ENCODE data around the gene SP100.
"Not testable (repeated sequence)": the region's sequence is repeated elsewhere in the genome, so short reads cannot be mapped to it uniquely, and the experiment has no call there.

The SP100 gene

DNA sequence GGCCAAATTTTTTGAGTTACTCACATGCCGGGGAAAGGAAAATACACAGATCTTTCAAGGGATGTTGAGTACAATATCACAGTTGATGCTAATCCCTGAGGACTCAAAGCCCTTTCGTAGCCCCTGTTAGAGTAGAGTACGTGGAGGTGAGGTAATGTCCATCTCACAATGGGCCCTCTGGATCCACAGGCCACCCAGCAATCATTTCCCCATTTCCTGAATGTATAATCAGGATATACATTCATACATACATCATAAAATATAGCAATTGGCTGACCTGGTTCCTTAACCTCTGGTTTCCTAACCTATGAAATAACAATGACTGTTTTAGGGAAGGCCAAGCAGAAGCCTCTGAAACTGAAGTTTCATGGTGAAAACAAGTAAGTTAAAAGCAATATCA lies 10.2 kb upstream of the SP100 start:
- DNase-seq = no peak
- Histone ChIP-seq H3K4me1 (ENCODE audit: control insufficient read depth, insufficient read depth, low read length, poor library complexity, severe bottlenecking) (no peaks in the 10 kb centered on the region), H3K27ac (ENCODE audit: insufficient read depth, low read length, poor library complexity, severe bottlenecking) (no peak overlapping the region), H3K36me3 (ENCODE audit: control insufficient read depth, insufficient read depth, low read length) (peaks cover 26% of the 10 kb centered on the region), H3K4me3 (ENCODE audit: insufficient read depth, low read depth, low read length, poor library complexity, severe bottlenecking) (no peak overlapping the region), H3K9me3 (ENCODE audit: control insufficient read depth, low read length) (no peaks in the 10 kb centered on the region), H3K27me3 (replicated peaks; ENCODE audit: control insufficient read depth, insufficient read depth, low read length, poor library complexity, severe bottlenecking) (no peaks in the 10 kb centered on the region)

GRCh38 chr2:230408244-230408842 lies 7.7 kb upstream of the SP100 start:
- H3K4me1 ChIP-seq (ENCODE audit: control insufficient read depth, insufficient read depth, low read length, poor library complexity, severe bottlenecking) = peaks cover 16% of the 10 kb centered on the region
- H3K27me3 ChIP-seq (replicated peaks; ENCODE audit: control insufficient read depth, insufficient read depth, low read length, poor library complexity, severe bottlenecking) = no peaks in the 10 kb centered on the region
- no peak for DNase-seq
- H3K27ac ChIP-seq (ENCODE audit: insufficient read depth, low read length, poor library complexity, severe bottlenecking) = no peak overlapping the region
- H3K9me3 ChIP-seq (ENCODE audit: control insufficient read depth, low read length) = no peaks in the 10 kb centered on the region
- H3K36me3 ChIP-seq (ENCODE audit: control insufficient read depth, insufficient read depth, low read length) = peaks cover 16% of the 10 kb centered on the region
- H3K4me3 ChIP-seq (ENCODE audit: insufficient read depth, low read depth, low read length, poor library complexity, severe bottlenecking) = no peak overlapping the region

DNA sequence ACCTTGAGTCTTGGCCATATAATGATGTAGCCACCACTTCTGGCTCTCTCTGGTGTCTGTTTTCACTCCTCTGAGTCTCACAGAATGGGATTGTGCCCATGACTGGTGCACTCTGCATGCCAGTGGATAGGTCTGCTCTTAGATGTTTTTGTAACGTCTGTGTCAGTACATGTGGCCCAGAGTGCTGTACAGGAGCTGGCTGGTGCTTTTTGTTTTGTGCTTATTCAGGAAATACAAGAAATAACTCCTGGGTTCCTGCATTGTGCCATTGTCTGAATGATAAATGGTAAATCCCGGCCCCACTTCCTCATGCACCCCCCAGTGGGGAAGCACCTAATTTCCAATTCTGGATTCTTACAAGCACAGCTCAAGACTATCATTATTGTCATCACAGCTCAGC lies 6.7 kb upstream of the SP100 start:
- H3K36me3 ChIP-seq (ENCODE audit: control insufficient read depth, insufficient read depth, low read length); DNase-seq; H3K27me3 ChIP-seq (replicated peaks; ENCODE audit: control insufficient read depth, insufficient read depth, low read length, poor library complexity, severe bottlenecking); H3K27ac ChIP-seq (ENCODE audit: insufficient read depth, low read length, poor library complexity, severe bottlenecking); H3K9me3 ChIP-seq (ENCODE audit: control insufficient read depth, low read length); H3K4me3 ChIP-seq (ENCODE audit: insufficient read depth, low read depth, low read length, poor library complexity, severe bottlenecking): not testable (repeated sequence)
- H3K4me1 ChIP-seq (ENCODE audit: control insufficient read depth, insufficient read depth, low read length, poor library complexity, severe bottlenecking) = peaks cover 16% of the 10 kb centered on the region

GRCh38 chr2:230410263-230410662 lies 5.7 kb upstream of the SP100 start:
- Histone ChIP-seq H3K4me3 (ENCODE audit: insufficient read depth, low read depth, low read length, poor library complexity, severe bottlenecking) (no peak overlapping the region), H3K27me3 (replicated peaks; ENCODE audit: control insufficient read depth, insufficient read depth, low read length, poor library complexity, severe bottlenecking) (no peaks in the 10 kb centered on the region), H3K4me1 (ENCODE audit: control insufficient read depth, insufficient read depth, low read length, poor library complexity, severe bottlenecking) (peaks cover 19% of the 10 kb centered on the region), H3K27ac (ENCODE audit: insufficient read depth, low read length, poor library complexity, severe bottlenecking) (no peak overlapping the region), H3K36me3 (ENCODE audit: control insufficient read depth, insufficient read depth, low read length) (no peaks in the 10 kb centered on the region), H3K9me3 (ENCODE audit: control insufficient read depth, low read length) (no peaks in the 10 kb centered on the region)
- no peak for DNase-seq

GRCh38 chr2:230410861-230411569 lies 5.0 kb upstream of the SP100 start:
- H3K27me3 ChIP-seq (replicated peaks; ENCODE audit: control insufficient read depth, insufficient read depth, low read length, poor library complexity, severe bottlenecking) = no peaks in the 10 kb centered on the region
- peaks cover 25% of the 10 kb centered on the region for H3K4me1 ChIP-seq (ENCODE audit: control insufficient read depth, insufficient read depth, low read length, poor library complexity, severe bottlenecking)
- no peaks in the 10 kb centered on the region for H3K36me3 ChIP-seq (ENCODE audit: control insufficient read depth, insufficient read depth, low read length)
- H3K27ac ChIP-seq (ENCODE audit: insufficient read depth, low read length, poor library complexity, severe bottlenecking) = peak overlapping the region; percentile 89
- no peak for DNase-seq
- H3K9me3 ChIP-seq (ENCODE audit: control insufficient read depth, low read length) = no peaks in the 10 kb centered on the region
- peak overlapping the region; percentile 97 for H3K4me3 ChIP-seq (ENCODE audit: insufficient read depth, low read depth, low read length, poor library complexity, severe bottlenecking)

DNA sequence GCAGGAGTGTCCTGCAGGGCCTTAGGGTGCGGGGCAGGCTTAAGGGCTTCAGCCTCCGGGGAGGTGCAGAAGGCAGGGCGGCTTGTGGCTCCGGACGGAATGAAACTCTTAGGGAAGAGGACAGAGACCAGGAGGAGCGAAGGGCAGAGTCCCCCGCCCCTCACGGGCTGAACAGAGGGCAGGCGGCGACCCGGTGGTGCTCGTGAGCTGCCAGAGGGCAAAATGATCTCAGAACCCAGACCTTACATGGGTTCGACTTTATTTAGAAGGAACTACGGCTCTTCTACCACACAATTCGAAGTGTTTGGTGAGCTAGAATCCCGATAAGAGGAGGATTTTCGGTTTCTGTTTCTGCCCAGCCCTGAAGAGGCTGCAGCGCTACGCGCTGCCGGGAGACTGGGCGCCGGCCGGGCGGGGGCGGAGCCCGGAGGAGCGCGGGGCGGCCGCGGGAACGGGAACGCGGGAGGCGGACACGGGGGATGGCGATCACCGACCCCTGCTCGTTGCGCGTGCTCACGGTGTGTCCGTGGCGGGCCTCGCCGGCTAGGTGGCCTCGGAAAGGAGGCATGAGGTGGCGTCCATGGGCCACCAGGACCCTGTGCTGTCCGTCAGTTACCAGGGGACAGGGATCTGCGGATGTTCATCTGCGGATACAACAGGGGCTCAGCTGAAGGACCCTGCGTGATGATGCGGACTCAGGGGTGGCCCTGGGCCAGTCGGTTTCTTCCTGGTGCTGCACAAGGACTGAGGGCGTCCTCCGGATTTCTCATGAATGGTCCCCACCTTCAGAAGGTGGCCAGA lies 4.2 kb upstream of the SP100 start:
- Histone ChIP-seq H3K36me3 (ENCODE audit: control insufficient read depth, insufficient read depth, low read length) (no peaks in the 10 kb centered on the region), H3K27ac (ENCODE audit: insufficient read depth, low read length, poor library complexity, severe bottlenecking) (peak overlapping the region; percentile 89), H3K4me3 (ENCODE audit: insufficient read depth, low read depth, low read length, poor library complexity, severe bottlenecking) (peak overlapping the region; percentile 97), H3K9me3 (ENCODE audit: control insufficient read depth, low read length) (no peaks in the 10 kb centered on the region), H3K27me3 (replicated peaks; ENCODE audit: control insufficient read depth, insufficient read depth, low read length, poor library complexity, severe bottlenecking) (no peaks in the 10 kb centered on the region), H3K4me1 (ENCODE audit: control insufficient read depth, insufficient read depth, low read length, poor library complexity, severe bottlenecking) (peaks cover 25% of the 10 kb centered on the region)
- DNase-seq = peak; percentile 49 to 54 (median 52)

- no peaks in the 10 kb centered on the region for H3K27me3 ChIP-seq (replicated peaks; ENCODE audit: control insufficient read depth, insufficient read depth, low read length, poor library complexity, severe bottlenecking)
- peaks cover 25% of the 10 kb centered on the region for H3K4me1 ChIP-seq (ENCODE audit: control insufficient read depth, insufficient read depth, low read length, poor library complexity, severe bottlenecking)
- DNase-seq = no peak
- peak overlapping the region; percentile 97 for H3K4me3 ChIP-seq (ENCODE audit: insufficient read depth, low read depth, low read length, poor library complexity, severe bottlenecking)
- H3K27ac ChIP-seq (ENCODE audit: insufficient read depth, low read length, poor library complexity, severe bottlenecking) = peak overlapping the region; percentile 89
- no peaks in the 10 kb centered on the region for H3K9me3 ChIP-seq (ENCODE audit: control insufficient read depth, low read length)
- no peaks in the 10 kb centered on the region for H3K36me3 ChIP-seq (ENCODE audit: control insufficient read depth, insufficient read depth, low read length)
Measured at GRCh38 chr2:230412371-230412711, 3.7 kb upstream of the SP100 start.

- H3K27me3 ChIP-seq (replicated peaks; ENCODE audit: control insufficient read depth, insufficient read depth, low read length, poor library complexity, severe bottlenecking) = no peaks in the 10 kb centered on the region
- peaks cover 25% of the 10 kb centered on the region for H3K4me1 ChIP-seq (ENCODE audit: control insufficient read depth, insufficient read depth, low read length, poor library complexity, severe bottlenecking)
- H3K4me3 ChIP-seq (ENCODE audit: insufficient read depth, low read depth, low read length, poor library complexity, severe bottlenecking) = no peak overlapping the region
- no peak overlapping the region for H3K27ac ChIP-seq (ENCODE audit: insufficient read depth, low read length, poor library complexity, severe bottlenecking)
- no peaks in the 10 kb centered on the region for H3K36me3 ChIP-seq (ENCODE audit: control insufficient read depth, insufficient read depth, low read length)
- H3K9me3 ChIP-seq (ENCODE audit: control insufficient read depth, low read length) = no peaks in the 10 kb centered on the region
- DNase-seq = no peak
Measured at GRCh38 chr2:230412846-230413245, 3.2 kb upstream of the SP100 start.

GRCh38 chr2:230413479-230413878 lies 2.5 kb upstream of the SP100 start:
- no peak for DNase-seq
- H3K4me1 ChIP-seq (ENCODE audit: control insufficient read depth, insufficient read depth, low read length, poor library complexity, severe bottlenecking) = peaks cover 27% of the 10 kb centered on the region

DNA sequence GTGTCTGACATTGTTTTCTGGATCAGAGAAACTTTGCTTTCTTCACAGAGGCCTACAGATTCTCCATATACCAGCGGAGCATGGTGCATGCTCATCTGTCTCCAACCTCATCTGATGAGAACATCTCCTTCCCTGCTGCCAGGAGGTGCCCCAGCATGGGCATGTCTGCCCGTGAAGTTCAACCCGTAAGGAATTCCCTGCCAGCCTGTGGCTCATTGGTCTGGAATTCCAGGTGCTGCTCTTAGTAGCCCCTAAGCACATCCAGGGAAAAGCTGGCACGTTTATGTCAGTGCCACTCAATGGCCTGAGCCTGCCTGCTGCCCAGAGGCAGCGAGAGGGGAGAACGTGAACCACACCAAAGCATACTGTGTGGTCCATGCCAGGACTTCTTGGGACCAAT lies 1.7 kb upstream of the SP100 start:
- Histone ChIP-seq H3K27me3 (replicated peaks; ENCODE audit: control insufficient read depth, insufficient read depth, low read length, poor library complexity, severe bottlenecking) (no peaks in the 10 kb centered on the region), H3K36me3 (ENCODE audit: control insufficient read depth, insufficient read depth, low read length) (no peaks in the 10 kb centered on the region), H3K9me3 (ENCODE audit: control insufficient read depth, low read length) (no peaks in the 10 kb centered on the region), H3K4me1 (ENCODE audit: control insufficient read depth, insufficient read depth, low read length, poor library complexity, severe bottlenecking) (peaks cover 35% of the 10 kb centered on the region), H3K4me3 (ENCODE audit: insufficient read depth, low read depth, low read length, poor library complexity, severe bottlenecking) (no peak overlapping the region), H3K27ac (ENCODE audit: insufficient read depth, low read length, poor library complexity, severe bottlenecking) (peak overlapping the region; percentile 93)
- no peak for DNase-seq

More at GRCh38 chr2:230413479-230413878, 2.5 kb upstream of the SP100 start:
- Histone ChIP-seq H3K4me3 (ENCODE audit: insufficient read depth, low read depth, low read length, poor library complexity, severe bottlenecking) (no peak overlapping the region), H3K36me3 (ENCODE audit: control insufficient read depth, insufficient read depth, low read length) (no peaks in the 10 kb centered on the region), H3K27ac (ENCODE audit: insufficient read depth, low read length, poor library complexity, severe bottlenecking) (no peak overlapping the region), H3K27me3 (replicated peaks; ENCODE audit: control insufficient read depth, insufficient read depth, low read length, poor library complexity, severe bottlenecking) (no peaks in the 10 kb centered on the region), H3K9me3 (ENCODE audit: control insufficient read depth, low read length) (no peaks in the 10 kb centered on the region)
